NCI-H345 treated with DMSO at 0.1 percent for 48 hours (cell line): ENCODE measurements around the gene DND1.
"Not testable (repeated sequence)": the region's sequence is repeated elsewhere in the genome, so short reads cannot be mapped to it uniquely, and the experiment has no call there.

Experiments used
- DNase-seq: peaks from one replicate; lab custom pipeline; 2025; ENCODE audit not compliant: unreplicated experiment; lab: John Stamatoyannopoulos, UW

Gene DND1

GRCh38 chr5:140631831-140632365 lies 41.5 kb downstream of the DND1 start:
- DNase-seq, result no peak

- no peak for DNase-seq
These were observed 42.3 kb downstream of the DND1 start for GRCh38 chr5:140631036-140631417.

GRCh38 chr5:140630292-140631035 lies 42.9 kb downstream of the DND1 start:
- no peak for DNase-seq

- no peak for DNase-seq
These were observed 44.7 kb downstream of the DND1 start for GRCh38 chr5:140628711-140629110.

GRCh38 chr5:140627972-140628371 lies 45.4 kb downstream of the DND1 start:
- no peak for DNase-seq

- not testable (repeated sequence) for DNase-seq
These were observed 48.5 kb downstream of the DND1 start for GRCh38 chr5:140624886-140625285.

- DNase-seq, result not testable (repeated sequence)
These were observed 50.3 kb downstream of the DND1 start for GRCh38 chr5:140623061-140623460.

- DNase-seq, result no peak
These were observed 51.1 kb downstream of the DND1 start for GRCh38 chr5:140622301-140622700.
